Endothelial cell of umbilical vein (primary cell): ENCODE data around the gene IGF2BP1. TPM values are rescaled to one million over a fixed set of nuclear protein-coding genes. Genes with fewer than 3 reads are reported as not detected.
A peak's percentile ranks its signal among the peaks of the same experiment; 100 is the strongest.

Source experiments
- BruUV-seq: library from RNA; stranded (reverse); fragments of 400-500 nt; replicated peaks from 2 replicates; lab custom pipeline; 2021; lab: Mats Ljungman, UMichigan
- CTCF ChIA-PET: fragments of 300-600, 350-600 bp; sonication (Branson Sonifier 250); formaldehyde crosslinking; loops from one replicate; lab custom pipeline; 2021; ENCODE audit warnings: antibody characterized with exemption, inconsistent platforms; lab: Charles Lee
- POLR2A ChIA-PET: fragments of 300-600, 350-600 bp; sonication (Branson Sonifier 250); formaldehyde crosslinking; loops from one replicate; lab custom pipeline; 2021; ENCODE audit warnings: antibody characterized with exemption, inconsistent platforms; lab: Charles Lee
- DNase-seq: peaks from one replicate; pipeline ENCODE4 v3.0.0-alpha.2; 2011; ENCODE audit warnings: low read depth, low spot score
- FAIRE-seq: peaks from 2 replicates; lab custom pipeline; 2011; peaks lifted over from hg19 to GRCh38; lab: Jason Lieb, UNC
- H2AFZ ChIP-seq: 2 replicates; pipeline ENCODE4 v1.6.0; 2012; ENCODE audit warnings: low read depth, low read length, control low read depth, inconsistent platforms
- H3K27ac ChIP-seq: 2 replicates; pipeline ENCODE4 v1.5.1; 2011; ENCODE audit warnings: low read depth, mild to moderate bottlenecking, control low read depth, low read length, moderate library complexity; ENCODE audit not compliant: insufficient read depth
- H3K27me3 ChIP-seq, 2 experiments: 2 replicates each; pipeline versions ENCODE4 v1.6.0 to v1.6.1; 2011; ENCODE audit warnings: low read length in 2 of 2, mixed read lengths in 1 of 2; ENCODE audit not compliant: control insufficient read depth in 2 of 2, insufficient read depth in 2 of 2
- H3K36me3 ChIP-seq, 2 experiments: 2 replicates in 1 of 2; 3 replicates in 1 of 2; pipeline ENCODE4 v1.5.1; 2011; ENCODE audit warnings: low read length in 2 of 2, mild to moderate bottlenecking in 1 of 2, moderate library complexity in 1 of 2; ENCODE audit not compliant: control insufficient read depth in 2 of 2, insufficient read depth in 2 of 2; ENCODE audit errors: extremely low read depth in 1 of 2
- H3K4me1 ChIP-seq: 3 replicates; pipeline ENCODE4 v1.5.1; 2011; ENCODE audit warnings: mild to moderate bottlenecking, low read length; ENCODE audit not compliant: control insufficient read depth, insufficient read depth; ENCODE audit errors: extremely low read depth
- H3K4me2 ChIP-seq: 2 replicates; pipeline ENCODE4 v1.6.1; 2011; ENCODE audit warnings: low read length, control low read depth, mixed read lengths; ENCODE audit not compliant: insufficient read depth
- H3K4me3 ChIP-seq, 3 experiments: fragments of 200-600 bp in 1 of 3; sonication (generic), shearing (Covaris generic) in 1 of 3; replicated peaks in 1 of 3; 2 replicates each; pipeline ENCODE4 v1.5.1; 2011 to 2016; ENCODE audit warnings: control low read depth in 3 of 3, low read length in 3 of 3, mild to moderate bottlenecking in 2 of 3, inconsistent platforms in 1 of 3, low read depth in 1 of 3, moderate library complexity in 1 of 3; ENCODE audit not compliant: insufficient read depth in 1 of 3
- H3K79me2 ChIP-seq: 2 replicates; pipeline ENCODE4 v1.6.0; 2012; ENCODE audit warnings: low read length, inconsistent platforms; ENCODE audit not compliant: control insufficient read depth, insufficient read depth
- H3K9ac ChIP-seq: replicated peaks from 2 replicates; pipeline ENCODE3; 2011; ENCODE audit warnings: low read length, control low read depth; ENCODE audit not compliant: insufficient read depth; ENCODE audit errors: extremely low read depth
- H3K9me1 ChIP-seq: replicated peaks from 3 replicates; pipeline ENCODE4 v1.6.0; 2011; ENCODE audit warnings: mild to moderate bottlenecking, low read length; ENCODE audit not compliant: control insufficient read depth, insufficient read depth; ENCODE audit errors: extremely low read depth
- H3K9me3 ChIP-seq: replicated peaks from 2 replicates; pipeline ENCODE4 v1.5.1; 2012; ENCODE audit warnings: low read length, inconsistent platforms; ENCODE audit not compliant: control insufficient read depth, insufficient read depth
- H4K20me1 ChIP-seq: replicated peaks from 2 replicates; pipeline ENCODE3; 2011; ENCODE audit warnings: mild to moderate bottlenecking, low read length; ENCODE audit not compliant: control insufficient read depth, insufficient read depth; ENCODE audit errors: extremely low read depth
- EZH2 ChIP-seq: IDR thresholded peaks from 2 replicates; pipeline ENCODE4 v1.6.1; 2012; ENCODE audit warnings: borderline replicate concordance, low read depth, mild to moderate bottlenecking, moderate library complexity, low read length, inconsistent platforms; ENCODE audit not compliant: severe bottlenecking
- FOS ChIP-seq: IDR thresholded peaks from 2 replicates; pipeline ENCODE4 v1.6.1; 2011; ENCODE audit warnings: mild to moderate bottlenecking, low read length, moderate library complexity, borderline replicate concordance; ENCODE audit not compliant: insufficient read depth
- GATA2 ChIP-seq: IDR thresholded peaks from 2 replicates; pipeline ENCODE4 v1.7.0; 2011; ENCODE audit warnings: low read depth, mild to moderate bottlenecking, moderate library complexity, mixed read lengths, low read length; ENCODE audit not compliant: insufficient read length, insufficient read depth
- JUN ChIP-seq: IDR thresholded peaks from 2 replicates; pipeline ENCODE4 v1.6.1; 2011; ENCODE audit warnings: borderline replicate concordance, low read depth; ENCODE audit not compliant: insufficient read length, insufficient read depth
- MAX ChIP-seq: IDR thresholded peaks from 2 replicates; pipeline ENCODE4 v1.6.1; 2011; ENCODE audit not compliant: insufficient read depth, insufficient read length
- MYC ChIP-seq: IDR thresholded peaks from one replicate; pipeline ENCODE4 v1.6.1; 2011; ENCODE audit warnings: mild to moderate bottlenecking, low read depth, low read length
- POLR2A ChIP-seq: IDR thresholded peaks from 2 replicates; pipeline ENCODE4 v1.6.1; 2012; ENCODE audit warnings: low read depth, mild to moderate bottlenecking, control low read depth, low read length
- POLR2AphosphoS5 ChIP-seq: IDR thresholded peaks from 2 replicates; pipeline ENCODE4 v1.6.1; 2012; ENCODE audit warnings: low read depth, mild to moderate bottlenecking, control low read depth, low read length, moderate library complexity; ENCODE audit not compliant: insufficient read depth
- dilution Hi-C: fragments of 300-500 bp; cut with MboI; formaldehyde crosslinking; loops from one replicate; pipeline ENCODE4 v1.15.0; 2019; ENCODE audit warnings: low sequenced_read_pairs; ENCODE audit not compliant: extremely low pct_ligation_motif_present
- intact Hi-C: fragments of 100-400 bp; cut with micrococcal nuclease; formaldehyde crosslinking; loops from one replicate; pipeline ENCODE4 v1.10.0; 2022
- polyA plus RNA-seq, 4 experiments: library from polyadenylated mRNA; depleted of rRNA in 3 of 4; stranded (reverse) in 3 of 4; unstranded in 1 of 4; fragments of >200 nt; gene quantifications; 2 replicates each; pipeline versions ENCODE4 v1.2.1 to v1.2.3, GENCODE V29; 2011 to 2012; ENCODE audit warnings: missing spikeins in 1 of 4
- total RNA-seq: library from RNA; stranded (reverse); gene quantifications from 2 replicates; pipeline ENCODE4 v1.2.3, GENCODE V29; 2021
- TF ChIP-seq, protein P1 (sequence below), 2 donors: IDR thresholded peaks; 1 replicate in 1 of 2; 2 replicates in 1 of 2; pipeline ENCODE4 v1.5.1; 2011; ENCODE audit warnings: low read length in 2 of 2, mild to moderate bottlenecking in 2 of 2, moderate library complexity in 2 of 2, control low read depth in 1 of 2, inconsistent platforms in 1 of 2, low read depth in 1 of 2; ENCODE audit not compliant: insufficient read depth in 1 of 2; ENCODE audit errors: extremely low read depth in 1 of 2

IGF2BP1 gene
- total and polyA plus RNA-seq, 2 donors (not counting 3 experiments of a cell fraction or from before 2014, with no cell fraction given) = 9.5 to 99.5 TPM

DNA sequence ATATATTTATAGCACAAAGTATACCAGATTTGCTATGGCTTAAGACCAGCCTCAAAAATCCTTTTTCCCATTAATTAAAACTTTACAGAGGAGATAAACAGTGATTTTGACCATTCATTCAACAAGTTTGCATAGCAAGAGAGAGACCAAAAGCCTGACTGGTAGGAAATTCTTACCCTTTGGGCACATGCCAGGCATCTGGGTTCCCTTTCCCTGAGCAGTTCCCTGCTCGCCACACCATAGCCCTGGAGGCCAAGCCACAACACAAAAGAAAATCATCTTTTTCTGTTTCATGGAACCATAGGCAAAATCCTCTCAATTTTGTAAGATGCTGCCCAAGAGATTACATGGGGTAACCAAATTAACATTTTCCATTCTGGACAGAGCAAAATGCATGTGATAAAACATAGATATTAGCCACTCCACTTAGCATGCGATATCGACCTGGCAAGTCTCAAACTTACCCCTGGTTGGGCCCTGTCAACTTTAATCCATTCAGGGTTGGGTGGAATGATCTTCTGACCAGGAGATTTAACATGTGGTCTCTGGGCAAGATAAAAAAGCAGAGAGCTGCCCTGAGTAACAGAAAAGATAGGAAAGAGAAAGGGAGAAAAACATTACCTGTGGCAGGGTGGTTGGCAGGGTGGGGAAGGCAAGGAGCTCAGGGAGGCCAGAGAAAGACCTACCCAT is 77.8 kb downstream of the IGF2BP1 start:
- Histone ChIP-seq H2AFZ (no peak overlapping the region), H3K4me1 (peaks cover 24% of the 10 kb centered on the region), H3K4me2 (no peak overlapping the region), H3K27me3 (no peaks in the 10 kb centered on the region), H3K36me3 (no peaks in the 10 kb centered on the region), H4K20me1 (no peaks in the 10 kb centered on the region), H3K9me3 (no peaks in the 10 kb centered on the region), H3K9ac (no peak overlapping the region), H3K27ac (no peak overlapping the region), H3K4me3 (no peak overlapping the region), H3K79me2 (no peaks in the 10 kb centered on the region), H3K9me1 (no peaks in the 10 kb centered on the region)
- no TSS peak for BruUV-seq
- FAIRE-seq (no peak), DNase-seq (no peak)
- CTCF ChIA-PET = interaction anchor here (1.0 kb wide), 1 partner anchor 282 kb away, joined by 4 read pairs; no protein-coding TSS in a partner anchor
- intact Hi-C loops = no loop called here
- no peak for TF ChIP-seq POLR2A
- TF ChIP-seq, protein P1, sequence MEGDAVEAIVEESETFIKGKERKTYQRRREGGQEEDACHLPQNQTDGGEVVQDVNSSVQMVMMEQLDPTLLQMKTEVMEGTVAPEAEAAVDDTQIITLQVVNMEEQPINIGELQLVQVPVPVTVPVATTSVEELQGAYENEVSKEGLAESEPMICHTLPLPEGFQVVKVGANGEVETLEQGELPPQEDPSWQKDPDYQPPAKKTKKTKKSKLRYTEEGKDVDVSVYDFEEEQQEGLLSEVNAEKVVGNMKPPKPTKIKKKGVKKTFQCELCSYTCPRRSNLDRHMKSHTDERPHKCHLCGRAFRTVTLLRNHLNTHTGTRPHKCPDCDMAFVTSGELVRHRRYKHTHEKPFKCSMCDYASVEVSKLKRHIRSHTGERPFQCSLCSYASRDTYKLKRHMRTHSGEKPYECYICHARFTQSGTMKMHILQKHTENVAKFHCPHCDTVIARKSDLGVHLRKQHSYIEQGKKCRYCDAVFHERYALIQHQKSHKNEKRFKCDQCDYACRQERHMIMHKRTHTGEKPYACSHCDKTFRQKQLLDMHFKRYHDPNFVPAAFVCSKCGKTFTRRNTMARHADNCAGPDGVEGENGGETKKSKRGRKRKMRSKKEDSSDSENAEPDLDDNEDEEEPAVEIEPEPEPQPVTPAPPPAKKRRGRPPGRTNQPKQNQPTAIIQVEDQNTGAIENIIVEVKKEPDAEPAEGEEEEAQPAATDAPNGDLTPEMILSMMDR (IDR thresholded peaks at IDR 0.05; ENCODE audit: extremely low read depth in 1 of 2, insufficient read depth in 1 of 2, low read depth in 1 of 2, low read length in 2 of 2) = no peak
- TF ChIP-seq GATA2 = no peak
- dilution Hi-C loops = no loop called here
- POLR2A ChIA-PET = no interaction called here

- BruUV-seq = no TSS peak
- H3K36me3 ChIP-seq = no peaks in the 10 kb centered on the region
- DNase-seq (peak; percentile 88), FAIRE-seq (peak; percentile 100)
- peak overlapping the region; percentile 53 for H3K27ac ChIP-seq
- intact Hi-C loops (no loop called here), dilution Hi-C loops (no loop called here)
- no peaks in the 10 kb centered on the region for H3K27me3 ChIP-seq
- H3K79me2 ChIP-seq = no peaks in the 10 kb centered on the region
- H3K9me1 ChIP-seq = no peaks in the 10 kb centered on the region
- CTCF ChIA-PET = no interaction called here
- no peak overlapping the region for H3K4me3 ChIP-seq
- no peaks in the 10 kb centered on the region for H3K9me3 ChIP-seq
- POLR2A ChIA-PET = no interaction called here
- no peaks in the 10 kb centered on the region for H4K20me1 ChIP-seq
- H3K4me2 ChIP-seq = peak overlapping the region; percentile 48
- no peak overlapping the region for H3K9ac ChIP-seq
- H2AFZ ChIP-seq = peak overlapping the region; percentile 51
- TF ChIP-seq, protein P1 (IDR thresholded peaks at IDR 0.05; ENCODE audit: extremely low read depth in 1 of 2, insufficient read depth in 1 of 2, low read depth in 1 of 2, low read length in 2 of 2) = no peak
- no peak for TF ChIP-seq EZH2
- TF ChIP-seq JUN = peak; percentile 70
- TF ChIP-seq MYC = peak; percentile 8
- peak; percentile 80 for TF ChIP-seq POLR2AphosphoS5
- TF ChIP-seq GATA2 = peak; percentile 93
- TF ChIP-seq POLR2A = peak; percentile 34
- no peak for TF ChIP-seq MAX
- peak; percentile 96 for TF ChIP-seq FOS
- peaks cover 17% of the 10 kb centered on the region for H3K4me1 ChIP-seq
These were observed 79.6 kb downstream of the IGF2BP1 start for GRCh38 chr17:49076573-49077384.
